HepG2 (cell line): ENCODE data around the gene NFAT5. TPM values are rescaled to one million over a fixed set of nuclear protein-coding genes. Genes with fewer than 3 reads are reported as not detected.

Experiments used
- FOXM1 ChIP-seq: sonication (generic); formaldehyde crosslinking; IDR thresholded peaks from 2 replicates; pipeline ENCODE4 v1.5.0; 2020; ENCODE audit warnings: missing genetic modification reagents
- IKZF4 ChIP-seq: sonication (generic); formaldehyde crosslinking; IDR thresholded peaks from 2 replicates; pipeline ENCODE4 v1.5.1; 2020; ENCODE audit warnings: borderline replicate concordance, mild to moderate bottlenecking, low read depth, missing genetic modification reagents; ENCODE audit errors: not compliant biosample characterization
- KDM3A ChIP-seq: IDR thresholded peaks from 2 replicates; pipeline ENCODE4 v1.6.1; 2018; ENCODE audit warnings: low read depth, missing compliant biosample characterization
- KDM4B ChIP-seq: sonication (generic); formaldehyde crosslinking; IDR thresholded peaks from 2 replicates; pipeline ENCODE4 v1.4.0; 2020; ENCODE audit warnings: missing genetic modification reagents
- NR1H2 ChIP-seq: sonication (generic); formaldehyde crosslinking; IDR thresholded peaks from 2 replicates; pipeline ENCODE4 v1.8.1; 2022; ENCODE audit warnings: low read depth, missing genetic modification reagents, borderline replicate concordance
- PAX8 ChIP-seq: sonication (generic); formaldehyde crosslinking; IDR thresholded peaks from 2 replicates; pipeline ENCODE4 v1.8.0; 2022; ENCODE audit warnings: mild to moderate bottlenecking, missing genetic modification reagents, borderline replicate concordance
- RORA ChIP-seq: sonication (generic); formaldehyde crosslinking; IDR thresholded peaks from 2 replicates; pipeline ENCODE4 v1.5.0; 2020; ENCODE audit warnings: mild to moderate bottlenecking, missing genetic modification reagents, moderate library complexity
- SMYD3 ChIP-seq: sonication (generic); formaldehyde crosslinking; IDR thresholded peaks from 2 replicates; pipeline ENCODE4 v1.8.1; 2023; ENCODE audit warnings: mild to moderate bottlenecking, missing genetic modification reagents
- SOX13 ChIP-seq, 3 experiments: fragments of 450-650 bp in 1 of 3; sonication (generic) in 1 of 3; formaldehyde crosslinking in 1 of 3; IDR thresholded peaks in 2 of 3; conservative IDR thresholded peaks in 1 of 3; 2 replicates each; pipeline versions ENCODE4 v1.5.0 to v1.6.1; 2016 to 2020; ENCODE audit warnings: antibody characterized with exemption in 1 of 3, mild to moderate bottlenecking in 1 of 3, missing compliant biosample characterization in 1 of 3, missing genetic modification reagents in 1 of 3, moderate library complexity in 1 of 3
- STAG1 ChIP-seq: sonication (generic); formaldehyde crosslinking; IDR thresholded peaks from 2 replicates; pipeline ENCODE4 v1.4.0; 2020; ENCODE audit warnings: missing genetic modification reagents
- SYNCRIP ChIP-seq: fragments of 200-400 bp; formaldehyde crosslinking; IDR thresholded peaks from 2 replicates; pipeline ENCODE4 v1.6.1; 2018; ENCODE audit warnings: mild to moderate bottlenecking, low read depth, low read length; ENCODE audit not compliant: insufficient read depth
- ZBTB20 ChIP-seq: sonication (generic); formaldehyde crosslinking; IDR thresholded peaks from 2 replicates; pipeline ENCODE4 v1.8.1; 2023; ENCODE audit warnings: missing genetic modification reagents, low read depth, mild to moderate bottlenecking, borderline replicate concordance
- ZBTB8A ChIP-seq: sonication (generic); formaldehyde crosslinking; IDR thresholded peaks from 2 replicates; pipeline ENCODE4 v1.4.0; 2020; ENCODE audit warnings: mild to moderate bottlenecking, low read depth, missing genetic modification reagents, borderline replicate concordance
- ZNF331 ChIP-seq: sonication (generic); formaldehyde crosslinking; IDR thresholded peaks from 2 replicates; pipeline ENCODE4 v1.4.0; 2020; ENCODE audit warnings: missing genetic modification reagents
- ZNF34 ChIP-seq: sonication (generic); formaldehyde crosslinking; IDR thresholded peaks from 2 replicates; pipeline ENCODE4 v1.4.0; 2020; ENCODE audit warnings: mild to moderate bottlenecking, missing genetic modification reagents, borderline replicate concordance
- ZNF446 ChIP-seq: sonication (generic); formaldehyde crosslinking; IDR thresholded peaks from 2 replicates; pipeline ENCODE4 v1.5.0; 2020; ENCODE audit warnings: mild to moderate bottlenecking, missing genetic modification reagents
- ZNF460 ChIP-seq: sonication (generic); formaldehyde crosslinking; IDR thresholded peaks from 2 replicates; pipeline ENCODE4 v1.5.1; 2020; ENCODE audit warnings: missing genetic modification reagents, mild to moderate bottlenecking, borderline replicate concordance
- ZNF567 ChIP-seq: sonication (generic); formaldehyde crosslinking; IDR thresholded peaks from 2 replicates; pipeline ENCODE4 v1.8.1; 2023; ENCODE audit warnings: mild to moderate bottlenecking, missing genetic modification reagents, borderline replicate concordance
- polyA plus RNA-seq, 8 experiments: library from polyadenylated mRNA; depleted of rRNA in 3 of 8; stranded (reverse) in 7 of 8; unstranded in 1 of 8; fragments of >200 nt; fragmentation: Illumina TruSeq in 4 of 8; extraction: Trizol in 4 of 8; gene quantifications; 2 replicates each; pipeline versions ENCODE4 v1.2.1 to v1.2.3, GENCODE V29; 2011 to 2016; ENCODE audit warnings: low read depth in 4 of 8, missing spikeins in 1 of 8, mixed read lengths in 1 of 8; ENCODE audit not compliant: insufficient read depth in 1 of 8
- total RNA-seq, 5 experiments: library from RNA; depleted of rRNA; stranded (reverse); fragments of >200 nt; fragmentation: Illumina TruSeq; extraction: Trizol; gene quantifications; 2 replicates each; pipeline ENCODE4 v1.2.3, GENCODE V29; 2016; ENCODE audit warnings: low read depth in 1 of 5
- TF ChIP-seq, protein P1 (sequence below): sonication (generic); formaldehyde crosslinking; IDR thresholded peaks from 2 replicates; pipeline ENCODE4 v1.9.0; 2022; ENCODE audit warnings: low read depth, missing genetic modification reagents
- TF ChIP-seq, protein P2 (sequence below): sonication (generic); formaldehyde crosslinking; IDR thresholded peaks from 2 replicates; pipeline ENCODE4 v1.4.0; 2020; ENCODE audit warnings: mild to moderate bottlenecking, missing genetic modification reagents, borderline replicate concordance
- TF ChIP-seq, protein P3 (sequence below): sonication (generic); formaldehyde crosslinking; IDR thresholded peaks from 2 replicates; pipeline ENCODE4 v1.5.1; 2020; ENCODE audit warnings: missing genetic modification reagents, mild to moderate bottlenecking, borderline replicate concordance
- TF ChIP-seq, protein P4 (sequence below): sonication (generic); formaldehyde crosslinking; IDR thresholded peaks from 2 replicates; pipeline ENCODE4 v1.4.0; 2020; ENCODE audit warnings: missing genetic modification reagents, mild to moderate bottlenecking, borderline replicate concordance

NFAT5 gene
- total and polyA plus RNA-seq, 2 of the 13 experiments (the other 11 are each of a cell fraction or from before 2014, with no cell fraction given) = 20.5 to 54.3 TPM

DNA sequence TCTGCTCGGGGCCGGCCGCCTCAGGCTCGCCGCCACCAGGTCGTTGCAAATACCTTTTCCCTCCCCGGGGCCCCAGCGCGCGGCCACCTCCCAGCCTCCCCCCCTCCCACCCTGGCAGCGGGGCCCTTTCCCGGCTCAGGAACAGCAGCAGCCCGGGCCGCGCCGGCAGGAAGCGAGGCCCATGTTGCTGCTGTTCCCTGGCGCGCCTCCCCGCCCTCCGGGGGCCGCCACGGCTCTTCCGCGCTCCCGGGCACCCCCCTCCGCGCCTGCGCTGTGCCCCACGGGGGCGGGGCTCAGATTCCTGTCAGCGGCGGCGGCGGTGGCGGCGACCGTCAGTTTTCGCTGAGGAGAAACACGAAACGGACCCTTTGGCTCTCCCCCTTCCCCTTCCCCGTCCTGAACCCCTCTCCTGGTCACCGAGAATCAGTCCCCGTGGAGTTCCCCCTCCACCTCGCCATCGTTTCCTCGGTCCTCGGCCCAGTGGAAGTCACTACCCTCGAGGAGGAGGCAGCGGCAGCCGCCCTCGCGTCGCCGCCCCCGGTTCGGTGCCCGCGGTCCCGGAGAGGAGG lies at the start of gene NFAT5 (continued):
- TF ChIP-seq, protein P1, sequence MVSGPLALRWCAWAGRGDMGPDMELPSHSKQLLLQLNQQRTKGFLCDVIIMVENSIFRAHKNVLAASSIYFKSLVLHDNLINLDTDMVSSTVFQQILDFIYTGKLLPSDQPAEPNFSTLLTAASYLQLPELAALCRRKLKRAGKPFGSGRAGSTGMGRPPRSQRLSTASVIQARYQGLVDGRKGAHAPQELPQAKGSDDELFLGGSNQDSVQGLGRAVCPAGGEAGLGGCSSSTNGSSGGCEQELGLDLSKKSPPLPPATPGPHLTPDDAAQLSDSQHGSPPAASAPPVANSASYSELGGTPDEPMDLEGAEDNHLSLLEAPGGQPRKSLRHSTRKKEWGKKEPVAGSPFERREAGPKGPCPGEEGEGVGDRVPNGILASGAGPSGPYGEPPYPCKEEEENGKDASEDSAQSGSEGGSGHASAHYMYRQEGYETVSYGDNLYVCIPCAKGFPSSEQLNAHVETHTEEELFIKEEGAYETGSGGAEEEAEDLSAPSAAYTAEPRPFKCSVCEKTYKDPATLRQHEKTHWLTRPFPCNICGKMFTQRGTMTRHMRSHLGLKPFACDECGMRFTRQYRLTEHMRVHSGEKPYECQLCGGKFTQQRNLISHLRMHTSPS (CRISPR knock-in tag) = no peak; the same call in 1 of the 2 replicates
- TF ChIP-seq ZBTB8A = no peak; the same call in 1 of the 2 replicates
- no peak for TF ChIP-seq RORA (CRISPR knock-in tag)
- TF ChIP-seq ZBTB20 (CRISPR knock-in tag) = no peak; the same call in 1 of the 2 replicates
- peak; percentile 95 for TF ChIP-seq ZNF331 (CRISPR knock-in tag)
- TF ChIP-seq PAX8 (CRISPR knock-in tag) = no peak; the same call in 1 of the 2 replicates
- TF ChIP-seq STAG1 (CRISPR knock-in tag) = peak; percentile 43
- no peak for TF ChIP-seq SYNCRIP
- 0 out of 2 replicates have a peak, but pooled peaks have one; percentile 79 for TF ChIP-seq NR1H2
- no peak for TF ChIP-seq FOXM1 (CRISPR knock-in tag)
- TF ChIP-seq, protein P2, sequence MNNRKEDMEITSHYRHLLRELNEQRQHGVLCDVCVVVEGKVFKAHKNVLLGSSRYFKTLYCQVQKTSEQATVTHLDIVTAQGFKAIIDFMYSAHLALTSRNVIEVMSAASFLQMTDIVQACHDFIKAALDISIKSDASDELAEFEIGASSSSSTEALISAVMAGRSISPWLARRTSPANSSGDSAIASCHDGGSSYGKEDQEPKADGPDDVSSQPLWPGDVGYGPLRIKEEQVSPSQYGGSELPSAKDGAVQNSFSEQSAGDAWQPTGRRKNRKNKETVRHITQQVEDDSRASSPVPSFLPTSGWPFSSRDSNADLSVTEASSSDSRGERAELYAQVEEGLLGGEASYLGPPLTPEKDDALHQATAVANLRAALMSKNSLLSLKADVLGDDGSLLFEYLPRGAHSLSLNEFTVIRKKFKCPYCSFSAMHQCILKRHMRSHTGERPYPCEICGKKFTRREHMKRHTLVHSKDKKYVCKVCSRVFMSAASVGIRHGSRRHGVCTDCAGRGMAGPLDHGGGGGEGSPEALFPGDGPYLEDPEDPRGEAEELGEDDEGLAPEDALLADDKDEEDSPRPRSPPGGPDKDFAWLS (CRISPR knock-in tag) = peak; percentile 75; the same call in 1 of the 2 replicates
- TF ChIP-seq IKZF4 (CRISPR knock-in tag) = peak; percentile 88
- TF ChIP-seq, protein P3, sequence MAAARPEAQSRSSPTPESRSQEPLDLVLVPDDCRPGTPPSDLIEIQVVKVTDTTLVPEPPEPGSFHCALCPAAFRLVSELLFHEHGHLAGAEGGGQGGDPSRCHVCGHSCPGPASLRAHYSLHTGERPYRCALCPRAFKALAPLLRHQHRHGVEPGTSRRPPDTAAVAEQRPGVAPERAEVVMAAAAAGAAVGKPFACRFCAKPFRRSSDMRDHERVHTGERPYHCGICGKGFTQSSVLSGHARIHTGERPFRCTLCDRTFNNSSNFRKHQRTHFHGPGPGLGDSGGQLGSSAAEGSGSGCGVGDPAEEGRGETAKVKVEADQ (CRISPR knock-in tag) = peak; percentile 90
- TF ChIP-seq ZNF34 (CRISPR knock-in tag) = peak; percentile 40; the same call in 1 of the 2 replicates
- TF ChIP-seq ZNF567 (CRISPR knock-in tag) = no peak
- TF ChIP-seq, protein P4, sequence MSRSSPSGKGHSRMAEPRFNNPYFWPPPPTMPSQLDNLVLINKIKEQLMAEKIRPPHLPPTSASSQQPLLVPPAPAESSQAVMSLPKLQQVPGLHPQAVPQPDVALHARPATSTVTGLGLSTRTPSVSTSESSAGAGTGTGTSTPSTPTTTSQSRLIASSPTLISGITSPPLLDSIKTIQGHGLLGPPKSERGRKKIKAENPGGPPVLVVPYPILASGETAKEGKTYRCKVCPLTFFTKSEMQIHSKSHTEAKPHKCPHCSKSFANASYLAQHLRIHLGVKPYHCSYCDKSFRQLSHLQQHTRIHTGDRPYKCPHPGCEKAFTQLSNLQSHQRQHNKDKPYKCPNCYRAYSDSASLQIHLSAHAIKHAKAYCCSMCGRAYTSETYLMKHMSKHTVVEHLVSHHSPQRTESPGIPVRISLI (CRISPR knock-in tag) = no peak; the same call in 1 of the 2 replicates
- TF ChIP-seq SMYD3 (CRISPR knock-in tag) = no peak
- peak; percentile 95 for TF ChIP-seq KDM4B (CRISPR knock-in tag)
- no peak for TF ChIP-seq SOX13 (IDR thresholded peaks at IDR 0.05)
- peak in 1 of 2 experiments; percentile 68; a peak in 2 of 4 replicates for TF ChIP-seq SOX13 (CRISPR knock-in tag; conservative IDR thresholded peaks at IDR 0.05 in 1 of 2, IDR thresholded peaks at IDR 0.05 in 1 of 2)
- peak; percentile 83 for TF ChIP-seq ZNF460 (CRISPR knock-in tag)
- TF ChIP-seq ZNF446 = peak; percentile 78
- TF ChIP-seq KDM3A (CRISPR knock-in tag) = peak; percentile 99; the same call in 1 of the 2 replicates
